GOT3 (cell line): ENCODE measurements around the gene SPATA46.

Source experiments
- DNase-seq: peaks from one replicate; lab custom pipeline; 2025; ENCODE audit warnings: mixed read lengths; lab: John Stamatoyannopoulos, UW

SPATA46 gene

DNA sequence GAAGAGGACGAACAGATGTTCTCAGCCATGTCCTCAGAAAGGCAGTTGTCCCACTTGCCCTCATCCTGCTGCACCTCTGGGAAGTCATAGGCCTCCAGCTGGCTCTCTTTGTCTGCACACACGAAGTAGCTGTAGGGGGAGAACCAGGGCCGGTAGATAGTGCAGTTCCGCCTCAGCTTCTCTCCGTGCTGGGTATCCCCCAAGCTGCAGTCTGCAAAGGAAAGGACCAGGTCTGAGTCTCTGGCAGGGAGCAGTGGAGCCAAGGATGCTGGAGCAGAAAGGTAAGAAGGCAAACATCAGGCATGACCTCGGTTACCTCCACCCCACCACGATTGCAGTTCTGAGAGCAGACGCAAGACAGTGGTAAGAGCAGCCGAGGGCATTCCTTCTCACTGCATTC is 2.2 kb downstream of the SPATA46 start:
- DNase-seq, result no peak

DNA sequence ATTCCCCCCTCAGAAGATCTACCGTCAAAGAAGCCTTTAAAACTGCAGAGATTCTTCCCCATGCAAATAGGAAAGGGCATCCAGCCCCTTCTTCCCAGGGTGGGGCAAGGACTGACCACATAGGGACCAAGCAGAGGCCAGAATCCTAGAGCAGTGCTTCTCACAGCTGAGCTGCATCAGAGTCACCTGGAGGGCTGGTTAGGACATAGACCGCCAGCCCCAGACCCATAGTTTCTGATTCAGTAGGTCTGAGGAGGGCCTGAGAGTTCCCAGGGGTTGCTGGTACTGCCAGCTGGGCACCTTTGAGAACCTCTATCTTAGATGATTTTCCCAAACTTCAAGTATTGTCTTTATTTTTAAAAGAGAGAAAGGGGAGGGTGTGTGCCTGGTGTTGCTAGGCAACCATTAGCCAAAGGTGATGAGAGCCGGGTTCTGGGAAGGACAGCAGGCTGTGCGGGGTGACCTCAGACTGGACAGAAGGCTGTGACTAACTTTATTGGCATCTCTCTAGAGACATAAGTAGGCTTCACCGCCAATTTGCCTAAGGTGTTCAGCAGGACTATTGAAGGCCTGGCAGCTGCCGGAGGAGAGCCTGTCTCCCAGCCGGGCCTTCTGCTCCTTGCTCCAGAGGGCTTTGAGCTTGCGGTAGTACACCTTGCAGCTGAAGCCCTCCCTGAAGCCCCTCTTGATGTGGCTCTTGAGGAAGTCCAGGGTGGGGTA is 3.0 kb downstream of the SPATA46 start:
- DNase-seq, result no peak

DNA sequence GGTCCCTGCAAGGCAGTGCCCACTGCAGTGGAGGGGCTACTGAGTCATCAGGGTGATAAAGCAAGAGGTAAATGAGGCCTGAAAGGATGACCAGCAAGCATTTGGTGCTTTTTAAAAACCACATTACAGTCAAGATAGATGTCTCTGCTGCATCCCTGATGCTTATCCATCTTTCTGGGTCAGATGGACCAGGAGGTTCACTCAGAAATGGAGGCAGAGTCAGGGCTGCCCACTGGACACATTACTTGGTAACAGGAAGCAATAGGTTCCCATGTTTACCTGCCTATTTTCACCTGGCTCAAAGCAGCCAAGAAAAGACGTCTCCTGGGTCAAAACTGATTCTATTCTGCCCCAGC is 3.6 kb downstream of the SPATA46 start:
- DNase-seq, result no peak

DNA sequence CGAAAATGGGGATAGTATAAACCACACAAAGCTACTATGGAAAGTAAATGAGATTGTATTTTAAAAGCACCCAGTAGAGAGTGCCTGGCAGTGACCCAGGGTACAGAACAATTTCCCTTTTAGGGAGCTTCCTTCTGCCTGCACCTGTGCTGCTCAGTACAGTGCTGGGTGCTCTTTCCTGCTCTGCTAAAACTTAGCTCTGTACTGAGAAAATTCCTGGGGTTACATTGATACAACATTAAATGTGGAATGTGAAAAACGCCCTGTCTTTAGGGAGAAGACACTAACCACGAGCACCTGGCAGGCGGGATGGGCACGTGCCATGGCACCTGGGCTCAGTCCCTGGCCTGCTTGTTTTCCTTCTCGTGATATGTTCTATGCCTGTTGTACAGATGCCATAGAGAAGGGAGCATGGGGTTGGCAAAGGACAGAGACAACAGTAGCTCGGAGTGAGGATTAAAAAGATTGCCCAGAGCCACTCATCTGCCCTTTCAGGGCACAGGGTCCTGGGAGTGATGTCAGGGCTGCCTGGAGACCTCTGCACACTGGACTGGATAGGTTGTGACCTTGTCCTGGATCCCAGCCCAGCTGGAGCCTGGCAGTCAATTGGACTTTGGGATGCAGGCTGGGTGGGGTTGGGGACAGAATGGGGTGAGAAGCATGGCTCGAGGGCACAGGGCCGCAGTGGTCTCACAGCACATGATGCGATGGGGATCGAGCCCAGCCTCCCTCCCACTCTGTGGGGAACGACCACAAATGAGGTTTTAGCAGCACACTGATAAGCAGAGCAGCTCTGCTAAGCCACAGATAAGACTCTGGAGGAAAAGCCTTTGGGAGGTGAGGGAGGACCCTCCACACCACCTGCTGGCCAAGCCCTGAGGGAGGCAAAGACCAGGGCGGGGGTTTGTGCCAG is 4.2 kb downstream of the SPATA46 start:
- no peak for DNase-seq

DNA sequence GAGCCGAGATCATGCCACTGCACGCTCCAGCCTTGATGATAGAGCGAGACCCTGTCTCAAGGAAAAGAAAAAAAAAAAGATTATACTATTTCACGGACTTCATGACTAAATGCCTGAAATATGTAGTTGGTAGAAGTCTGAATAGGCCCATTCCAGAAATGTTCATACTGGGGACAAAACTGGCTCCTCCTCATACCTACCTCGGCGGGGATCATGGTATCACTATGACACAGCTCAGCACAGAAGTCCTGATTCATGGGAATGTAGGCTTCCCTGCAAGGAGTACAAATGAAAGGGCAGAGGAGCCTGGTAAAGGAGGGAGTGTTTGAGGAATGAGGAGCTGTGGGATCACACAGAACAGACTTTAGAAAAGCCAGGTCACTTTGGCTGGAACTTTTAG is 5.0 kb downstream of the SPATA46 start:
- DNase-seq, result no peak

DNA sequence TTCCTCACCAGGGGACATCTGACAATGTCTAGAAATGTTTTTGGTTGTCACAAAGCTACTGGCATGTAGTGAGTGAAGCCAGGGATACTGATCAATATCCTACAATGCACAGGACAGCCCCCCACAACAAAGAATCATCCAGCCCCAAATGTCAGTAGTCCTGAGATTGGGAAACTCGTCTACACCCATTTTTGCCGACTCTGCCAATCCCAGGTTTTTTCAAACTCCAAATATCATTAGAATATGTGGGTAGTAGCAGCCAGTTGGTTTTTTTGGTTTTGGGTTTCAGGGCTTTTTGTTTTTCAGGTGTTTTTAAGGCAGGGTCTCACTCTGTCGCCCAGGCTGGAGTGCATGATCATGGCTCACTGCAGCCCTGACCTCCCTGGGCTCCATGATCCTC is 5.9 kb downstream of the SPATA46 start:
- DNase-seq, result no peak

DNA sequence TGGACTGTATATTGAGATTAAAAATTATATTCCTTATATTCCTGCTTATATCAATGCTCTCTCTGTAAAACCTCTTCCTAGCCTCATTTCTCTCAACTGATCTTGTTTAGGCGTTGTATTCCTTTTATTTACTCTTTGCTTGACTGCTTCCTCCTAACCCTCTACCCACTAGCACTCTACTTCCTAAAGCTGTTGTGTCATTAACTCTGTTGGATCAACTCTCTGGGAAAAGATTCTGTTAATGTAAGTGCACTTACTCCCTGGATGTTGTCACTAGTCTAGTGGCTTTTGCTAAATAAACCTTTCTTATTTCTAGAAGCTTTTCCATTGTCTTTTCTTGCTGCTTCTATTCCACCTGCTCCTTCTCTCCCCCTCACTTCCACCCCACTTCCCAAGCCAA is 6.5 kb downstream of the SPATA46 start:
- DNase-seq, result no peak

DNA sequence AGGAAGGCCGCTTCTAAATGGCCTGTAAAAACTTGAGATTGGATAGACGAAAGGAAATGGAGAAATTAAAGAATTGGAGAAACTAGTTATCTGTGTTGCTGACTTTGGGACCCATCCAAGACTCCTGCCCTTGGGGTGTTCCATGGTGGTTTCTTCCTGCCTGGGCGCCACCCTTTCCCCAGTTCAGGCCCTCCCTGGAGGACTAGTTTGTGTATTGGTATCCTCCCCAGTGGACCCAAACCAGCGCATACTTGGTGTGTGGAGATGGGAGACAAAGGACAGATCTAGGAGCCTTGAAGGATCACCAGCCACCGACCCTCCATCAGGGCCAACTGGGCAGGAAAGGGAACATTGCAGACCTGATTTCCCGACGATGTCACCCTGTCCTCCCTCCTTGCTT is 7.1 kb downstream of the SPATA46 start:
- no peak for DNase-seq

DNA sequence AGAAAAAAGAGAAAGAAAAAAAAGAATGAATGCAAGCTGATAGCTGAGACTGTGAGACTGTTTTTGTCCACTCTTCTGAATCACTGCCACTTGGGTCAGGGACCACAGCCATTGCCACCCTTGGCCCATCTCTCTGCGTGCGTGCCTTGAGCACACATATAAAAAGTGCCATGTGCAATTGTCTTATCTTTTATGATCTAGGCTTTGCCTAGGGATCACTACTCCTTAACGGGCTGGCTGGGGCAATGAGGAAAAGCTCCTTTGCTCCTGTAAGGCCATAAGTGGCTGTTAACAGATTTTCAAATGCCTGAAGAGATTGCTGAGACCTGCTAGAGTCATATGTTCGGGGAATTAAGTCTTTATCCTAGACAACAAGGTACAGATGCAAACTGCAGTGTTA is 8.2 kb downstream of the SPATA46 start:
- no peak for DNase-seq

DNA sequence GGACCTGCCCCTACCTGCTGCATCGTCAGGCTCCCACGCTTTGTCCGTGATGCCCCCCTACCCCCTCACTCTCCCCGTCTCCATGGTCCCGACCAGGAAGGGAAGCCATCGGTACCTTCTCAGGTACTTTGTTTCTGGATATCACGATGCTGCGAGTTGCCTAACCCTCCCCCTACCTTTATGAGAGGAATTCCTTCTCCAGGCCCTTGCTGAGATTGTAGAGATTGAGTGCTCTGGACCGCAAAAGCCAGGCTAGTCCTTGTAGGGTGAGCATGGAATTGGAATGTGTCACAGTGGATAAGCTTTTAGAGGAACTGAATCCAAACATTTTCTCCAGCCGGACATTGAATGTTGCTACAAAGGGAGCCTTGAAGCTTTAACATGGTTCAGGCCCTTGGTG is 8.9 kb downstream of the SPATA46 start:
- DNase-seq, result no peak

DNA sequence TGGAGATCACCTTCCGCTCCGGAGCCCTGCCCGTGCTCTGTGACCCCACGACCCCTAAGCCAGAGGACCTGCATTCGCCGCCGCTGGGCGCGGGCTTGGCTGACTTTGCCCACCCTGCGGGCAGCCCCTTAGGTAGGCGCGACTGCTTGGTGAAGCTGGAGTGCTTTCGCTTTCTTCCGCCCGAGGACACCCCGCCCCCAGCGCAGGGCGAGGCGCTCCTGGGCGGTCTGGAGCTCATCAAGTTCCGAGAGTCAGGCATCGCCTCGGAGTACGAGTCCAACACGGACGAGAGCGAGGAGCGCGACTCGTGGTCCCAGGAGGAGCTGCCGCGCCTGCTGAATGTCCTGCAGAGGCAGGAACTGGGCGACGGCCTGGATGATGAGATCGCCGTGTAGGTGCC is 9.6 kb downstream of the SPATA46 start:
- no peak for DNase-seq

DNA sequence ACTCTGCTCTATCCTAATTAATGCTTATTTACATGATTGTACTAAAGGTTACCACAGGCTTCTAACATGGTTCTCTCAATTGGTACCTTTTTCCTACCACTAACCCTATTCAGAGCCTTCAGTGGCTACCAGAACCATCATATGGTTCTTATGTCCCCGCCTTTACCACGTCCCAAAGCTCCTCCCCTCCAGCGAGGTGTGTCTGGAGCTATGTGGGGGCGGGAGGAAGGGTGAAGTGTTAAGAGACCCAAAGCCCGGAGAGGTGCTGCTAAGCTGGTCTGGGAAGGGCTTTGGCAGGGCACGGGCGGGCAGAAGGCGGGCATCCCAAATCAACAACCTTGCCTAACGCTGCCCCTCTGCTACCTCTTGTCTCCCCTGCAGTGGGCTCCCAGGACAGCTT is 10.0 kb downstream of the SPATA46 start:
- DNase-seq, result no peak

DNA sequence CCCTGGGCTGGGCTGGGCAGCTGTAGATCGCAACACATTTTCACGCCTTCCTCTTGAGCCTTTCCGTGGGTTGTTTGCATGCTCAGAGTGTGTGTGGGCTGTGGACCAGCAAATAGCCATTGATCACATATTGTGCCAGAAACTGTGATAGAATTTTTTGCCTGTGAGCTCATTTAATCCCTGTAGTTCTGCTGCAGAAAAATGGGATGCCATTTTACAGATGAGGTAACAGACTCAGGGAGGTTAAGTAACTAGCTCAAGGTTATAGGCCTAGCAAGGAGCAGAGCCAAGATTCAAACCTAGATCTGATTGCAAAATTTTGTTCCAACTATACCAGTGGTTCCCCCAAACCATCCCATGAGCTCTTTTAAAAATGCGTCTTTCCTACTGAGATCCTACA is 10.5 kb downstream of the SPATA46 start:
- DNase-seq, result no peak

DNA sequence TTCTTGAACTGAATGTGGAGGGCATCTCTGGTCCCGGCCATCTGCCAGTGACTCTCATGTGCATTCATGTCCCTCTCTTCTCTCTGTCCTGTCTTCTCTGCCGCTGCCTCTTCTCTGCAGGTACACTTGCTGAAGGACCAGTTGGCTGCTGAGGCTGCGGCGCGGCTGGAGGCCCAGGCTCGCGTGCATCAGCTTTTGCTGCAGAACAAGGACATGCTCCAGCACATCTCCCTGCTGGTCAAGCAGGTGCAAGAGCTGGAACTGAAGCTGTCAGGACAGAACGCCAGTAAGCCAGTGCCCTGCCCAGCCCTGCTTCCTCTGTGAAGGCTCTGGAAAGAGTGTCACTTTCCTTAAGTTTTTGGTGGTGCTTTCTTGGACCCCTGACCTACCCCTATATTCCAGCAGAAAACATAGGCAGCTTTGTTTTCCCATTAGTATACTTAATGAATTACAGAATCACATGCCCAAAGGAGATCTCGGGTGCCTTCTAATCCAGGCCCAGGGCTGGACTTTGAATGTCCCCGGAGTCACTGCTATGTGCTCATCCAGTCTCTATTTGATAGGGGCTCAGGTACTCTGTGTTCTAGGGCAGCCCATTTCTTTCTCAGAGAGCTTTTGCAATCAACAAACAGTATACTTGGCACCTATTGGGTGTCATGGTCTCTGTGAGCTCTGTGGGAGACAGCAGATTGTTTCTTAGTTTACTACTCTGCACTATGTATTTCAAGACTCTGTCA is 11.2 kb downstream of the SPATA46 start:
- DNase-seq, result no peak

DNA sequence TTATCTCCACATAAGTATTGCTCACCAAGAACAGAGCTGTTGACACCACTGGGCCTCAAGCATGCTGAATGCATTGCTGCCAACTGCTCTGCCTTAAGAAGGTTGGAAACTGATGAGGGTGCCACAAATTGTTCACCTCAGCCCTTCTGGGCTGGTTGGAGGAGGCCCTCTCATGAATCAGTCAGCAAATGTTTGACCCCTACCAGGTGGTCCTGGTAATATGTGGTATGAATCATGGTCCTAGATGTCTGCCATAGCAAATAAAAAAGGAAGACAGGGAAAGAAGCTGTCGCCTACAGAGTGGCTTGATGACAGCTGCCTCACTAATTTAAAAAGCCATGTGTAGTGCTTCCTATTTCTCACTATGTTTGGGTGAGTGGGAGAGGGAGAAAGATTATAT is 12.2 kb downstream of the SPATA46 start:
- no peak for DNase-seq

DNA sequence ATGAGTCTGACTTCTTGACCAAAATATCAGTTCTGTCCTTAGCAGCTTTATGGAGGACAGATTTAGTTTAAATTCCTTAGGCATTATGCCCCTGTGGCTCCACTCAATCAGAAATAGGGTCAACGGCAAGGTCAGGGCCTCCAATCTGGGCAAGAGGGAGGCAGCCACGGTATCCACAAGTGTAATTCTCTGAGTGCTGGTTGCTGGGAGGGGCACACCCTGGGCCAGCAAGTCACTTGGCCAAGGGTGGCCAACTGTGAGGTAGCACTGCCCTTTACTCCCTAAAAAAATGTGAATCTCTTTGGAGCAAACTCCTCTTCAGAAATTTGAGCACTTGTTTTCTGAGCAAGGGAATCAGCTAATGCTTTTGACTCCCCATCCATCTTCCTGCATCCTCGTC is 12.8 kb downstream of the SPATA46 start:
- DNase-seq, result no peak

DNA sequence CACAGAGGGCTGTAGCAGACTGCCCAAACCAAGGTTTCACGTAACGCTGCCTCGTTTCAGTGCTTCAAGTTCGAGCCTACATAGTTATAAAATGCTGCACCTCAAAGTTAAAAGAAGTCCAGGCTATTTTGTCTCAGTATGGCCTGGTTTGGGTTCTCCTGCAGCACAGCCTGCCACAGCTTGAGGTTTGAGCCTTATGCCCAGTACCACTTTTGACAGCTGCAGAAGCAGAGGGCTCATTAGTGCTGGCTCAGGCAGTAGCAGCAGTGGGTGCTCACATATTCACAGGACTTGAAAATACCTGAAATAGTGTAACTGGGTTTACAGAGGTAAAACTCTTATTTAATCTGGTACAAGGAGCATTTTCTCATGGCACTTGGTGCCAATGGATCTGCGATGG is 15.3 kb downstream of the SPATA46 start:
- no peak for DNase-seq

DNA sequence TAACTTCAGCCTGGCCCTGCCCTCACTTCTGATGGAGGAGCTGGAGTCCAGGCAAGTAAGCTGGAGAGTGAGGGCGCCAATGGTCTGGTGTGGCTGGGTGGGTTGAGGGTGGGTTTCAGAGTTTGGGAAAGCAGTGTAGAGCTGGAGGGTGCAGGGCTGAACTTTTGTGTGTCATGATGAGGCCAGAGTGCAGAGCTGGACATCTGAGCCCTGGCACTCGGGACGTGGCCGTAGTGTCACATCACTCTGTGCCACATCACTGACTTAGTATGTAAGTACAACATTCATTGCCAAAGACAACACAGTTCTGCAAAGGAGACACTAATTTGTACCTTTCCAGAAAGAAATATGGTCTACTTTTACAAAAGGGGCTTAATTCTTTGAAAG is 15.8 kb downstream of the SPATA46 start:
- DNase-seq, result no peak

DNA sequence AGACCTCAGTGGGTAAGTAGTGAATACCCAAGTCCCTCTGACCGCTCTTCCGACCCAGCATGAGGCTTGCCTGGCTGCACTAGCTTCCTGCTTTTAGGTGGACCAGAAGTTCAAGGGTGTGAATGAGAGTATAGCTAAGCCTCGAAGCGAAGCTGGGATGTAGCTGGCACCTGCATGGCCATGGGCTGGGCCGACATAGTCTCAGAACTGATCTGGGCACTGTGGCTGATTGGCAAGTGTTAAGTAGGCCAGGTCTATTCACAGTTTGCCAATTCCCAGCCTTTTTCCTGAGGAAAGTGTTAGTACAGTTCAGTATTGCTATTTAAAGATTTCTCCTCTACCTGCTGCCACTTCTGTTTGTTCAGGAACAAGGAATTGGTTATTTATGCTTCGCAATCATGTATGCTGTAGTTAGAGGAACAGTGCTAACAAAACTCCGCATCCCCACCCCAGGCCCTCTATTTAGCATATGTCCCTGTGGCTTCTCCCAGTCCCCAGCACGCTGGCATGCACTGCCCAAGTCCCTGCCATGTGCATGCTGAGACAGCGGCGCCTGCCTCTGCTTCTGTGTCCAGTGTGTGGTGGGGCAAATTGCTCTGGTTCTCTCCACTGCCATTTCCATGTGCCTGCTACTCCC is 16.3 kb downstream of the SPATA46 start:
- DNase-seq, result no peak

DNA sequence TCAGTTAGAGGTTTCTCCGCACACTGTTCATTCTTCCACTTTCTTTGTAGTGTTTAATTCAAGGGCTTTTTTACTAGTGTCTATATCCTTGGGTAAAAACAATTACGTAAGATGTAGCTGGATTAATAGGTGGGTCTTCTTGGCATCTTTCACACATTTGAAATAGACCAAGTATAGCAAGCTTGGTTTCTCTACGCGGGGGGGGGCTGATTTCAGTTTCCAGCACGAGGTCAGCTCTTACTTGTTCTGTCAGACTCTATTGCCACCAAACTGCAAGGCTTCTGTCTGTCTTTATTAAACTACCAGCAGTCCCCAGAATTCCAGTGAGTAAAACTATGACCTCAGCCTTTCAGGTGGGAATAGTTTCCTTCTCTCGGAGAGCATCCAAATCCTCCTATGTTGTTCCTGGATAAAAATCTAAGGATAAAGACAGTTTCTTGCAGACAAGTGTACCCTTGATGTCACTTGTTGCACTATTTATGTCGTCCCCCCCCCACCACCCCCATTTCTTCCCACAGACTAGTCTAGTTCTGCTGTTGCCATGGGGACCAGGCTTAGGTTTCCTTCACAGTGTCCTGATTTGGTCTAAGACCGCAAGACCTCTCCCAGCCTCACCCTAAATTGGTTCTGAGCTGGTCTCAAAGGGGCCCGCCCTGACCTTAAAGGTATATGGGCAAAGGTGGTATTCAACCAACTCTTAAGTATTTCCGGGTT is 17.0 kb downstream of the SPATA46 start:
- DNase-seq, result no peak

DNA sequence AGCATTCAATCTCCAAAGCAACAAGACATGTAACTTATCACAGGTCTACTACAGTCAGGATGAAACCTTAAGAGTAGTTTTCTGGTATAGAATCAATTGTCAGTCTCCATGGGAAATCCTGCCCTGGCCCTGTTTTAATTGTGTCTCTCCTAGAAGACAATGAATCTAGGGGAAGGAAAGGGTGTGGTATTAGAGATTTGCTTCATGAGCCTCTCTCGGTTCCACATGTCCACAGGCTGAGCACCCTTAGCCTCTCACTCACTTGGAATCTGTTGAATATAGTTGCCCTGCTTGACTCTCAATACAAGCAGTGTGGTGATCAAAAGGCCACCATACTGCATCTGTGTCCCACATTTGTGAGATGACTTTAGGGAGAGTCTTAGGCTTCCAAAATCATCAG is 17.7 kb downstream of the SPATA46 start:
- no peak for DNase-seq
